Liver (tissue), 9 donors: ENCODE data around the gene PTPN23. TPM values are rescaled to one million over a fixed set of nuclear protein-coding genes. Genes with fewer than 3 reads are reported as not detected.

Experiments
- DNase-seq: peaks from one replicate; pipeline ENCODE4 v3.0.0-alpha.2; 2017; ENCODE audit warnings: low spot score
- H3K27ac ChIP-seq, 2 donors: one replicate each; pipeline ENCODE4 v1.7.0; 2013; ENCODE audit warnings: inconsistent platforms in 2 of 2, low read length in 2 of 2, control low read depth in 1 of 2, low read depth in 1 of 2, mild to moderate bottlenecking in 1 of 2
- H3K27me3 ChIP-seq, 4 donors: one replicate each; pipeline versions ENCODE4 v1.6.1 to v1.7.0; 2013; ENCODE audit warnings: low read length in 3 of 4, inconsistent platforms in 1 of 4, mild to moderate bottlenecking in 1 of 4, moderate library complexity in 1 of 4; ENCODE audit not compliant: control insufficient read depth in 4 of 4, insufficient read depth in 4 of 4
- H3K36me3 ChIP-seq, 4 donors: one replicate each; pipeline versions ENCODE4 v1.6.1 to v1.7.0; 2013; ENCODE audit warnings: low read length in 3 of 4, mild to moderate bottlenecking in 3 of 4, low read depth in 1 of 4, moderate library complexity in 1 of 4; ENCODE audit not compliant: control insufficient read depth in 4 of 4, insufficient read depth in 3 of 4
- H3K4me1 ChIP-seq, 4 donors: one replicate each; pipeline versions ENCODE4 v1.6.1 to v1.7.0; 2013; ENCODE audit warnings: low read length in 3 of 4, mild to moderate bottlenecking in 3 of 4, moderate library complexity in 1 of 4; ENCODE audit not compliant: control insufficient read depth in 4 of 4, insufficient read depth in 4 of 4
- H3K4me3 ChIP-seq, 3 donors: one replicate each; pipeline versions ENCODE4 v1.6.1 to v1.7.0; 2013; ENCODE audit warnings: low read length in 3 of 3, control low read depth in 1 of 3, low read depth in 1 of 3, mild to moderate bottlenecking in 1 of 3
- H3K9ac ChIP-seq, 2 donors: one replicate each; pipeline ENCODE4 v1.7.0; 2013; ENCODE audit warnings: low read length in 2 of 2, mild to moderate bottlenecking in 2 of 2, moderate library complexity in 2 of 2, control low read depth in 1 of 2, low read depth in 1 of 2
- H3K9me3 ChIP-seq, 4 donors: one replicate each; pipeline versions ENCODE4 v1.6.1 to v1.7.0; 2013; ENCODE audit warnings: low read length in 3 of 4; ENCODE audit not compliant: control insufficient read depth in 4 of 4
- EGR1 ChIP-seq, 2 donors: IDR thresholded peaks; 2 replicates each; pipeline ENCODE4 v1.6.1; 2016 to 2018; ENCODE audit warnings: antibody characterized with exemption in 2 of 2, low read depth in 2 of 2
- FOXA1 ChIP-seq: IDR thresholded peaks from 2 replicates; pipeline ENCODE4 v1.6.1; 2016; ENCODE audit warnings: antibody characterized with exemption
- FOXA2 ChIP-seq: IDR thresholded peaks from 2 replicates; pipeline ENCODE4 v1.6.1; 2016; ENCODE audit warnings: antibody characterized with exemption
- GABPA ChIP-seq, 2 donors: IDR thresholded peaks in 1 of 2; conservative IDR thresholded peaks in 1 of 2; 2 replicates each; pipeline ENCODE4 v1.6.1; 2016; ENCODE audit warnings: antibody characterized with exemption in 2 of 2, mild to moderate bottlenecking in 1 of 2, moderate library complexity in 1 of 2
- HNF4A ChIP-seq, 2 donors: conservative IDR thresholded peaks; 2 replicates each; pipeline ENCODE4 v1.6.1; 2016; ENCODE audit warnings: antibody characterized with exemption in 2 of 2, mild to moderate bottlenecking in 2 of 2
- JUND ChIP-seq, 2 donors: IDR thresholded peaks; 2 replicates each; pipeline ENCODE4 v1.6.1; 2016; ENCODE audit warnings: antibody characterized with exemption in 2 of 2
- NR2F2 ChIP-seq: IDR thresholded peaks from 2 replicates; pipeline ENCODE4 v1.6.1; 2016; ENCODE audit warnings: antibody characterized with exemption
- RAD21 ChIP-seq, 2 donors: IDR thresholded peaks; 2 replicates each; pipeline ENCODE4 v1.6.1; 2016; ENCODE audit warnings: antibody characterized with exemption in 2 of 2, mild to moderate bottlenecking in 2 of 2
- RXRA ChIP-seq, 2 donors: IDR thresholded peaks; 2 replicates each; pipeline ENCODE4 v1.6.1; 2017 to 2018; ENCODE audit warnings: antibody characterized with exemption in 2 of 2, mild to moderate bottlenecking in 1 of 2
- SP1 ChIP-seq: IDR thresholded peaks from 2 replicates; pipeline ENCODE4 v1.6.1; 2018; ENCODE audit warnings: antibody characterized with exemption, mild to moderate bottlenecking
- TAF1 ChIP-seq: conservative IDR thresholded peaks from 2 replicates; pipeline ENCODE4 v1.6.1; 2016; ENCODE audit warnings: antibody characterized with exemption, mild to moderate bottlenecking
- YY1 ChIP-seq: IDR thresholded peaks from 2 replicates; pipeline ENCODE4 v1.6.1; 2016; ENCODE audit warnings: antibody characterized with exemption, mild to moderate bottlenecking
- WGBS: extraction: QIAGEN DNeasy Blood & Tissue Kit; methylation state at CpG from one replicate; pipeline ENCODE4 v1.1.7; 2013; 5-methylcytosine and 5-hydroxymethylcytosine counted together
- polyA plus RNA-seq, 2 donors: library from polyadenylated mRNA; stranded (reverse) in 1 of 2; unstranded in 1 of 2; fragments of 200-250 nt in 1 of 2; fragments of >200 nt in 1 of 2; fragmentation: Nextera tagmentation in 1 of 2; extraction: Ambion mirVana in 1 of 2; gene quantifications; one replicate each; pipeline versions ENCODE4 v1.2.1 to v1.2.3, GENCODE V29; 2013 to 2015
- total RNA-seq, 2 donors: library from RNA; depleted of rRNA; stranded (reverse); fragments of >200 nt; gene quantifications; one replicate each; pipeline ENCODE4 v1.2.3, GENCODE V29; 2014
- TF ChIP-seq, protein P1 (sequence below): IDR thresholded peaks from 2 replicates; pipeline ENCODE4 v1.6.1; 2016; ENCODE audit warnings: antibody characterized with exemption
- TF ChIP-seq, protein P2 (sequence below): IDR thresholded peaks from 2 replicates; pipeline ENCODE4 v1.6.1; 2016; ENCODE audit warnings: antibody characterized with exemption
- TF ChIP-seq, protein P3 (sequence below): fragments of 150-350 bp; IDR thresholded peaks from 2 replicates; pipeline ENCODE4 v1.5.1; 2017; ENCODE audit warnings: improper control_type of control experiment, low read depth, low read length; ENCODE audit not compliant: missing input control
- TF ChIP-seq, protein P4 (sequence below): IDR thresholded peaks from 2 replicates; pipeline ENCODE4 v1.6.1; 2016; ENCODE audit warnings: antibody characterized with exemption, mild to moderate bottlenecking
- TF ChIP-seq, protein P5 (sequence below): IDR thresholded peaks from 2 replicates; pipeline ENCODE4 v1.6.1; 2016; ENCODE audit warnings: antibody characterized with exemption
- donor health status: healthy.
- donor health status: healthy.
- donor health status: healthy.
- donor health status: healthy.
- donor health status: healthy.

Gene PTPN23
- total and polyA plus RNA-seq, 4 donors = 3.8 to 84.4 (median 11.5) TPM

DNA sequence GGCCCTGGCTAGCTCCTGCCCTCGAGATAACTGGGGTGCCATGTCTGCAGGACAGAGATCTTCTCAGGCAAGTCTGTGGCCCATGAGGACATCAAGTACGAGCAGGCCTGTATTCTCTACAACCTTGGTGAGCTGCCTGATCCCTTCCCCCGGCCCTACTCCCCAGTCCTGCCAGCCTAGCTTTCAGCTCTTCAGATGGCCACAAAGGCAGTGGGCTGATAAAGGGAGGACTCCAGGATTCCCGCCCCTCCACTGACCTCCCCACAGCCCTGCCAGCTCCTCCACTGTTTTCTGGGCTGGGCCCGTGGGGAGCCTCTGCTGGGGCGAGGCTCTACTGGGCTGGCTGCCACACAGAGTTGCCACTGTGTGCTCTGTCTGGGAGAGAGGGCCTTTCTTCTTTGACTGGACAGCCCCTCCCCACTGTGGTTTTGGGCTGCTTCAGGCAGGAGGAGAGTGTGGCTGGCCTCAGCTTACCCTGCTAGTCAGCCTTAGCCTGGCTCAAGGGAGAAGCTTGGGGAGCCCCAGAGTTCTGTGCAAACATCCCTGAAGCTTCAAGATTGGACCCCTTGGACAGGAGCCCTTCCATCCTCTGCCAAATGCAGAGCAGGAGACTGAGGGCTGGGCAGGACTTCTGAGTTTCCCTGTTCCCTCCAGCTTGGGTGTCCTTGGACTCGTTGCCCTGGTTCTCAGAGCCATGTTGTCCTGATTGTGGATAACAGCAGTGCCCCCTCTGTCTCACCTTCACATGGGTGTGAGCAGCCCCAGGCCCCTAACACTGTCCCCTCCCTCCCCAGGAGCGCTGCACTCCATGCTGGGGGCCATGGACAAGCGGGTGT is 24.4 kb downstream of the PTPN23 start:
- TF ChIP-seq JUND (IDR thresholded peaks at IDR 0.05) (no peak), NR2F2 (no peak), FOXA1 (no peak), EGR1 (IDR thresholded peaks at IDR 0.05; ENCODE audit: low read depth in 2 of 2) (no peak), RXRA (IDR thresholded peaks at IDR 0.05) (no peak), FOXA2 (no peak), RAD21 (IDR thresholded peaks at IDR 0.05) (no peak), SP1 (no peak), HNF4A (conservative IDR thresholded peaks at IDR 0.05) (no peak), TAF1 (no peak), YY1 (no peak), GABPA (IDR thresholded peaks at IDR 0.05 in 1 of 2, conservative IDR thresholded peaks at IDR 0.05 in 1 of 2) (no peak)
- TF ChIP-seq, protein P1, sequence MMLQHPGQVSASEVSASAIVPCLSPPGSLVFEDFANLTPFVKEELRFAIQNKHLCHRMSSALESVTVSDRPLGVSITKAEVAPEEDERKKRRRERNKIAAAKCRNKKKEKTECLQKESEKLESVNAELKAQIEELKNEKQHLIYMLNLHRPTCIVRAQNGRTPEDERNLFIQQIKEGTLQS = no peak
- TF ChIP-seq, protein P2, sequence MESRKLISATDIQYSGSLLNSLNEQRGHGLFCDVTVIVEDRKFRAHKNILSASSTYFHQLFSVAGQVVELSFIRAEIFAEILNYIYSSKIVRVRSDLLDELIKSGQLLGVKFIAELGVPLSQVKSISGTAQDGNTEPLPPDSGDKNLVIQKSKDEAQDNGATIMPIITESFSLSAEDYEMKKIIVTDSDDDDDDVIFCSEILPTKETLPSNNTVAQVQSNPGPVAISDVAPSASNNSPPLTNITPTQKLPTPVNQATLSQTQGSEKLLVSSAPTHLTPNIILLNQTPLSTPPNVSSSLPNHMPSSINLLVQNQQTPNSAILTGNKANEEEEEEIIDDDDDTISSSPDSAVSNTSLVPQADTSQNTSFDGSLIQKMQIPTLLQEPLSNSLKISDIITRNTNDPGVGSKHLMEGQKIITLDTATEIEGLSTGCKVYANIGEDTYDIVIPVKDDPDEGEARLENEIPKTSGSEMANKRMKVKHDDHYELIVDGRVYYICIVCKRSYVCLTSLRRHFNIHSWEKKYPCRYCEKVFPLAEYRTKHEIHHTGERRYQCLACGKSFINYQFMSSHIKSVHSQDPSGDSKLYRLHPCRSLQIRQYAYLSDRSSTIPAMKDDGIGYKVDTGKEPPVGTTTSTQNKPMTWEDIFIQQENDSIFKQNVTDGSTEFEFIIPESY = no peak
- TF ChIP-seq, protein P3, sequence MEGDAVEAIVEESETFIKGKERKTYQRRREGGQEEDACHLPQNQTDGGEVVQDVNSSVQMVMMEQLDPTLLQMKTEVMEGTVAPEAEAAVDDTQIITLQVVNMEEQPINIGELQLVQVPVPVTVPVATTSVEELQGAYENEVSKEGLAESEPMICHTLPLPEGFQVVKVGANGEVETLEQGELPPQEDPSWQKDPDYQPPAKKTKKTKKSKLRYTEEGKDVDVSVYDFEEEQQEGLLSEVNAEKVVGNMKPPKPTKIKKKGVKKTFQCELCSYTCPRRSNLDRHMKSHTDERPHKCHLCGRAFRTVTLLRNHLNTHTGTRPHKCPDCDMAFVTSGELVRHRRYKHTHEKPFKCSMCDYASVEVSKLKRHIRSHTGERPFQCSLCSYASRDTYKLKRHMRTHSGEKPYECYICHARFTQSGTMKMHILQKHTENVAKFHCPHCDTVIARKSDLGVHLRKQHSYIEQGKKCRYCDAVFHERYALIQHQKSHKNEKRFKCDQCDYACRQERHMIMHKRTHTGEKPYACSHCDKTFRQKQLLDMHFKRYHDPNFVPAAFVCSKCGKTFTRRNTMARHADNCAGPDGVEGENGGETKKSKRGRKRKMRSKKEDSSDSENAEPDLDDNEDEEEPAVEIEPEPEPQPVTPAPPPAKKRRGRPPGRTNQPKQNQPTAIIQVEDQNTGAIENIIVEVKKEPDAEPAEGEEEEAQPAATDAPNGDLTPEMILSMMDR = no peak
- TF ChIP-seq, protein P4, sequence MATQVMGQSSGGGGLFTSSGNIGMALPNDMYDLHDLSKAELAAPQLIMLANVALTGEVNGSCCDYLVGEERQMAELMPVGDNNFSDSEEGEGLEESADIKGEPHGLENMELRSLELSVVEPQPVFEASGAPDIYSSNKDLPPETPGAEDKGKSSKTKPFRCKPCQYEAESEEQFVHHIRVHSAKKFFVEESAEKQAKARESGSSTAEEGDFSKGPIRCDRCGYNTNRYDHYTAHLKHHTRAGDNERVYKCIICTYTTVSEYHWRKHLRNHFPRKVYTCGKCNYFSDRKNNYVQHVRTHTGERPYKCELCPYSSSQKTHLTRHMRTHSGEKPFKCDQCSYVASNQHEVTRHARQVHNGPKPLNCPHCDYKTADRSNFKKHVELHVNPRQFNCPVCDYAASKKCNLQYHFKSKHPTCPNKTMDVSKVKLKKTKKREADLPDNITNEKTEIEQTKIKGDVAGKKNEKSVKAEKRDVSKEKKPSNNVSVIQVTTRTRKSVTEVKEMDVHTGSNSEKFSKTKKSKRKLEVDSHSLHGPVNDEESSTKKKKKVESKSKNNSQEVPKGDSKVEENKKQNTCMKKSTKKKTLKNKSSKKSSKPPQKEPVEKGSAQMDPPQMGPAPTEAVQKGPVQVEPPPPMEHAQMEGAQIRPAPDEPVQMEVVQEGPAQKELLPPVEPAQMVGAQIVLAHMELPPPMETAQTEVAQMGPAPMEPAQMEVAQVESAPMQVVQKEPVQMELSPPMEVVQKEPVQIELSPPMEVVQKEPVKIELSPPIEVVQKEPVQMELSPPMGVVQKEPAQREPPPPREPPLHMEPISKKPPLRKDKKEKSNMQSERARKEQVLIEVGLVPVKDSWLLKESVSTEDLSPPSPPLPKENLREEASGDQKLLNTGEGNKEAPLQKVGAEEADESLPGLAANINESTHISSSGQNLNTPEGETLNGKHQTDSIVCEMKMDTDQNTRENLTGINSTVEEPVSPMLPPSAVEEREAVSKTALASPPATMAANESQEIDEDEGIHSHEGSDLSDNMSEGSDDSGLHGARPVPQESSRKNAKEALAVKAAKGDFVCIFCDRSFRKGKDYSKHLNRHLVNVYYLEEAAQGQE = no peak
- TF ChIP-seq, protein P5, sequence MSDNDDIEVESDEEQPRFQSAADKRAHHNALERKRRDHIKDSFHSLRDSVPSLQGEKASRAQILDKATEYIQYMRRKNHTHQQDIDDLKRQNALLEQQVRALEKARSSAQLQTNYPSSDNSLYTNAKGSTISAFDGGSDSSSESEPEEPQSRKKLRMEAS = no peak
- no peak overlapping the region for H3K27ac ChIP-seq
- H3K9ac ChIP-seq = no peak overlapping the region
- DNase-seq = no peak
- H3K4me3 ChIP-seq = no peak overlapping the region
- no peaks in the 10 kb centered on the region for H3K9me3 ChIP-seq
- H3K27me3 ChIP-seq = no peaks in the 10 kb centered on the region
- peaks cover 9 to 35% (median 17%) of the 10 kb centered on the region in 4 donors for H3K36me3 ChIP-seq
- peaks cover 0 to 1% (median 0%) of the 10 kb centered on the region in 4 donors for H3K4me1 ChIP-seq
- 84% methylated on average over 9 of the region's 9 CpGs for WGBS
